Astrocyte of the cerebellum (primary cell): Measurements from ENCODE around the gene FAM124A.

Source experiments
- DNase-seq: peaks from one replicate; pipeline ENCODE4 v3.0.0-alpha.2; 2011; ENCODE audit warnings: low read depth
- H3K4me3 ChIP-seq: 2 replicates; pipeline ENCODE4 v1.5.1; 2011; ENCODE audit warnings: mild to moderate bottlenecking, low read depth, low read length, moderate library complexity
- CTCF ChIP-seq: IDR thresholded peaks from 2 replicates; pipeline ENCODE4 v1.5.1; 2012; ENCODE audit warnings: low read length, low read depth, moderate library complexity, mild to moderate bottlenecking; ENCODE audit errors: missing control alignments
- in situ Hi-C: cut with HindIII; loops from 2 replicates; pipeline ENCODE4 v1.10.0; 2017; ENCODE audit warnings: low sequenced_read_pairs

The FAM124A gene

GRCh38 chr13:51332566-51333361 is 110.6 kb downstream of the FAM124A start:
- DNase-seq = no peak

GRCh38 chr13:51333421-51333820 is 111.2 kb downstream of the FAM124A start:
- no peak for DNase-seq
- no peak overlapping the region for H3K4me3 ChIP-seq
- no peak for TF ChIP-seq CTCF
- in situ Hi-C loops = no loop called here

More at GRCh38 chr13:51332566-51333361, 110.6 kb downstream of the FAM124A start:
- no peak for TF ChIP-seq CTCF
- H3K4me3 ChIP-seq = no peak overlapping the region
- in situ Hi-C loops = no loop called here

- in situ Hi-C loops = no loop called here
- DNase-seq = no peak
- TF ChIP-seq CTCF = no peak
- H3K4me3 ChIP-seq = no peak overlapping the region
Measured at GRCh38 chr13:51333826-51334225, 111.6 kb downstream of the FAM124A start.
